Lung microvascular endothelial cell (primary cell): ENCODE data around the gene COMMD4. TPM values are rescaled to one million over a fixed set of nuclear protein-coding genes. Genes with fewer than 3 reads are reported as not detected.
"Not testable (repeated sequence)": the region's sequence is repeated elsewhere in the genome, so short reads cannot be mapped to it uniquely, and the experiment has no call there.

Experiments
- DNase-seq, 2 donors: peaks; one replicate each; pipeline versions ENCODE4 v3.0.0 to v3.0.0-alpha.2; 2010; ENCODE audit warnings: low read depth in 2 of 2
- total RNA-seq: library from RNA; depleted of rRNA; stranded (reverse); fragments of >200 nt; gene quantifications from 2 replicates; pipeline ENCODE4 v1.2.1, GENCODE V29; 2014

Gene COMMD4
- total RNA-seq, 1 donor from 2014 or later: 57.1 TPM

- no peak for DNase-seq
Observed at GRCh38 chr15:75371901-75372688, 36.2 kb downstream of the COMMD4 start.

GRCh38 chr15:75380773-75381172 is 44.9 kb downstream of the COMMD4 start:
- DNase-seq: no peak

- not testable (repeated sequence) for DNase-seq
Observed at GRCh38 chr15:75383986-75384385, 48.1 kb downstream of the COMMD4 start.

Other genes with a start within 250 kb of the COMMD4 start
- 3.6 and 4.1 TPM in 2 replicates for gene C15orf39, start 134.2 kb upstream of the COMMD4 start, total RNA-seq
- gene GOLGA6C, start 77.7 kb upstream of the COMMD4 start, total RNA-seq: not detected in 2 replicates
- not detected in 2 replicates for gene GOLGA6D, start 53.2 kb upstream of the COMMD4 start, total RNA-seq
- gene NEIL1, start 11.0 kb downstream of the COMMD4 start, total RNA-seq: 7.0 and 13.3 TPM in 2 replicates
- gene MAN2C1, start 32.5 kb downstream of the COMMD4 start, total RNA-seq: 74.8 and 140 TPM in 2 replicates
- 18.3 and 22.0 TPM in 2 replicates for gene SIN3A, start 115.6 kb downstream of the COMMD4 start, total RNA-seq
- gene PTPN9, start 243.3 kb downstream of the COMMD4 start, total RNA-seq: 9.2 and 9.7 TPM in 2 replicates